Spinal cord (tissue), 10 donors: ENCODE results near the gene SLC16A7. TPM values are rescaled to one million over a fixed set of nuclear protein-coding genes. Genes with fewer than 3 reads are reported as not detected.
"Not testable (repeated sequence)": the region's sequence is repeated elsewhere in the genome, so short reads cannot be mapped to it uniquely, and the experiment has no call there.

Experiments
- DNase-seq, 6 donors: peaks; one replicate each; pipeline versions ENCODE4 v3.0.0 to v3.0.0-alpha.2; 2013 to 2015; ENCODE audit warnings: low spot score in 6 of 6, low read depth in 4 of 6
- H3K27ac ChIP-seq: one replicate; pipeline ENCODE4 v1.5.1; 2013; ENCODE audit warnings: low read depth, low read length, control low read depth
- H3K27me3 ChIP-seq: one replicate; pipeline ENCODE4 v1.6.1; 2013; ENCODE audit warnings: low read length; ENCODE audit not compliant: control insufficient read depth, insufficient read depth
- H3K36me3 ChIP-seq: one replicate; pipeline ENCODE4 v1.6.1; 2013; ENCODE audit warnings: low read length; ENCODE audit not compliant: control insufficient read depth, insufficient read depth
- H3K4me1 ChIP-seq: one replicate; pipeline ENCODE4 v1.6.1; 2013; ENCODE audit warnings: low read length; ENCODE audit not compliant: control insufficient read depth, insufficient read depth
- H3K4me3 ChIP-seq: one replicate; pipeline ENCODE4 v1.5.1; 2013; ENCODE audit warnings: low read depth, low read length, control low read depth
- H3K9me3 ChIP-seq: one replicate; pipeline ENCODE4 v1.6.1; 2013; ENCODE audit warnings: low read length; ENCODE audit not compliant: control insufficient read depth, insufficient read depth
- WGBS: methylation state at CpG from one replicate; pipeline ENCODE4 v1.1.5; 2013; ENCODE audit warnings: missing lambda C conversion rate; ENCODE audit not compliant: insufficient coverage; 5-methylcytosine and 5-hydroxymethylcytosine counted together
- polyA plus RNA-seq, 2 donors: library from polyadenylated mRNA; unstranded; fragments of 120-200 nt; gene quantifications; one replicate each; pipeline ENCODE4 v1.2.1, GENCODE V29; 2013; ENCODE audit not compliant: insufficient read length in 2 of 2
- total RNA-seq, 2 donors: library from RNA; depleted of rRNA in 1 of 2; stranded (reverse); fragments of 120-200 nt in 1 of 2; fragments of >200 nt in 1 of 2; gene quantifications; one replicate each; pipeline versions ENCODE4 v1.2.3 to v1.2.4, GENCODE V29; 2013 to 2014
- donor health status: healthy.

The SLC16A7 gene
- total and polyA plus RNA-seq, 4 donors = 2.3 to 34.8 (median 5.1) TPM

GRCh38 chr12:59737725-59738463 lies 142.1 kb downstream of the SLC16A7 start:
- Histone ChIP-seq H3K27ac (no peak overlapping the region), H3K36me3 (peaks cover 8% of the 10 kb centered on the region), H3K4me3 (no peak overlapping the region), H3K27me3 (no peaks in the 10 kb centered on the region), H3K9me3 (no peaks in the 10 kb centered on the region), H3K4me1 (no peaks in the 10 kb centered on the region)
- no CpG with 5 or more reads among the region's 3 CpGs for WGBS
- DNase-seq = no peak

GRCh38 chr12:59742841-59743240 lies 147.0 kb downstream of the SLC16A7 start:
- Histone ChIP-seq H3K27ac (no peak overlapping the region), H3K27me3 (no peaks in the 10 kb centered on the region), H3K4me1 (no peaks in the 10 kb centered on the region), H3K36me3 (no peaks in the 10 kb centered on the region), H3K4me3 (no peak overlapping the region), H3K9me3 (no peaks in the 10 kb centered on the region)
- peak in 1 of 6 donors; percentile 41 for DNase-seq
- no CpG with 5 or more reads among the region's 1 CpG for WGBS

DNA sequence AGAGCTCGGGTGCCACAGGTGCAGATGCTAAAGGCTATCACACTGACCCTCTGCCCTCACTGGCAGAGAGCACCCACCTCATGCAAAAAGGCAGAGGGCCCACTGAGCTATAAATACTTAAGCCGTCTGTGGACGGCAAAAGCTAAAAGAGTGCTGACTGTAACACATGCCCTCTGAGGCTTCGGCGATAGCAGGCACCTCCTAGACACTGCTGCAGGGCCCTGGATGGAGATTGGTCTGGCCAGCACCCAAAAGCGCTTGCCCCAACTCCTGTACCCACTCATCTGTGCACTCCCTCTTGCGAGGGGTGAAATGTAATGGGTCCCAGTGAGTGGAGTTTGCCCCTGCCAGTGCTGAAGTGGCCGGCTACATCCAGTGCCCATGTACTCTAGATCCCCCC lies 148.7 kb downstream of the SLC16A7 start:
- DNase-seq = no peak
- Histone ChIP-seq H3K36me3 (no peaks in the 10 kb centered on the region), H3K4me3 (no peak overlapping the region), H3K27ac (no peak overlapping the region), H3K27me3 (no peaks in the 10 kb centered on the region), H3K9me3 (no peaks in the 10 kb centered on the region), H3K4me1 (no peaks in the 10 kb centered on the region)
- WGBS = 94% methylated on average over 5 of the region's 8 CpGs

DNA sequence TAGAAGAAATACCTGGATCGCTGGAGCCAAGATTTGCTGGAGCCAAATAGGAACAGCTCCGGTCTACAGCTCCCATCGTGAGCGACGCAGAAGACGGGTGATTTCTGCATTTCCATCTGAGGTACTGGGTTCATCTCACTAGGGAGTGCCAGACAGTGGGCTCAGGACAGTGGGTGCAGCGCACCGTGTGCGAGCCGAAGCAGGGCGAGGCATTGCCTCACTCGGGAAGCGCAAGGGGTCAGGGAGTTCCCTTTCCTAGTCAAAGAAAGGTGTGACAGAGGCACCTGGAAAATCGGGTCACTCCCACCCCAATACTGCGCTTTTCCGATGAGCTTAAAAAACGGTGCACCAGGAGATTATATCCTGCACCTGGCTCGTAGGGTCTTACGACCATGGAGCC lies 155.3 kb downstream of the SLC16A7 start:
- H3K27ac ChIP-seq, H3K4me3 ChIP-seq, H3K27me3 ChIP-seq, H3K9me3 ChIP-seq, DNase-seq, H3K4me1 ChIP-seq, H3K36me3 ChIP-seq: not testable (repeated sequence)
- 93% methylated on average over 15 of the region's 19 CpGs for WGBS

DNA sequence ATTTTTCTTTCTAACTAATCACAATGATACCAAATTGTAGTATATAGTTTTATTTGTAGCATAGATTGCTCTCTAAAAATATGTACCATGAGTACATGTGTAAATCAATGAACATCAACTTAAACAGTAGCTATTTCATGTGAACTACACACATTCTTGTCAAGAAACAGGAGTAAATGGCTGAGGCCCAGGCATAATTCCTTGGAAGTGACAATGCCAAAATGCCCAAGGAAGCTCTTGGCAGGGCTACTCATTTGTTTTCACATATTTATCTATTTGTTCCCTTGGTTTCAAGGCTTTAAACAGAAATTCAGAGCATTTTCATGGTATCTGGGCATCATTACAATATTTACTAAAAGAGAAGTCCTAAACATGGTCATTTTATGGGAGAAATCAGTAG lies 165.7 kb downstream of the SLC16A7 start:
- DNase-seq = peak in 1 of 6 donors; percentile 31

DNA sequence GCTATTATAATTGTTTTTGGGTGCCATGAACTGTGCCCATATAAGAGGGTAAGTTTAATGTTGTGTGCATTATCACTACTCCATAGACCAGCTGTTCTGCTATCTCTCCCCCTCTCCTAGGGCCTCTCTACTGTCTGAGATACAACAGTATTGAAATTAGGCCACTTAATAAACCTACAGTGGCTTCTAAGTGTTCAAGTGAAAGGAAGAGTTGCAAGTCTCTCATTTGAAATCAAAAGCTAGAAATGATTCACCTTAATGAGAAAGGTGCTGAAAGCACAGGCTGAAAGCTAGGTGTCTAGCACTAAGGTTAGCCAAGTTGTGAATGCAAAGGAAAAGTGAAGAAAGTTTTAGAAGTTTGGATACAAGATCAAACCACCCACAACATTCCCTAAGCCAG lies 168.0 kb downstream of the SLC16A7 start:
- peaks cover 6% of the 10 kb centered on the region for H3K9me3 ChIP-seq
- DNase-seq = no peak
- H3K36me3 ChIP-seq = no peaks in the 10 kb centered on the region
- H3K27me3 ChIP-seq = no peaks in the 10 kb centered on the region
- no peak overlapping the region for H3K27ac ChIP-seq
- no peaks in the 10 kb centered on the region for H3K4me1 ChIP-seq
- H3K4me3 ChIP-seq = no peak overlapping the region

More for the DNA sequence above, 165.7 kb downstream of the SLC16A7 start:
- Histone ChIP-seq H3K4me3 (no peak overlapping the region), H3K36me3 (no peaks in the 10 kb centered on the region), H3K27me3 (no peaks in the 10 kb centered on the region), H3K4me1 (no peaks in the 10 kb centered on the region), H3K27ac (no peak overlapping the region), H3K9me3 (peaks cover 1% of the 10 kb centered on the region)

GRCh38 chr12:59768031-59768430 lies 172.2 kb downstream of the SLC16A7 start:
- no CpG with 5 or more reads among the region's 3 CpGs for WGBS
- DNase-seq = no peak
- Histone ChIP-seq H3K4me1 (no peaks in the 10 kb centered on the region), H3K27ac (no peak overlapping the region), H3K36me3 (no peaks in the 10 kb centered on the region), H3K27me3 (no peaks in the 10 kb centered on the region), H3K9me3 (peaks cover 6% of the 10 kb centered on the region), H3K4me3 (no peak overlapping the region)

- Histone ChIP-seq H3K27ac (no peak overlapping the region), H3K36me3 (no peaks in the 10 kb centered on the region), H3K4me3 (no peak overlapping the region), H3K27me3 (no peaks in the 10 kb centered on the region), H3K4me1 (no peaks in the 10 kb centered on the region), H3K9me3 (no peaks in the 10 kb centered on the region)
- 60% methylated on average over 1 of the region's 3 CpGs for WGBS
- peak in 2 of 6 donors; percentile 9 to 15 for DNase-seq
Measured at GRCh38 chr12:59780605-59781135, 184.8 kb downstream of the SLC16A7 start.

DNA sequence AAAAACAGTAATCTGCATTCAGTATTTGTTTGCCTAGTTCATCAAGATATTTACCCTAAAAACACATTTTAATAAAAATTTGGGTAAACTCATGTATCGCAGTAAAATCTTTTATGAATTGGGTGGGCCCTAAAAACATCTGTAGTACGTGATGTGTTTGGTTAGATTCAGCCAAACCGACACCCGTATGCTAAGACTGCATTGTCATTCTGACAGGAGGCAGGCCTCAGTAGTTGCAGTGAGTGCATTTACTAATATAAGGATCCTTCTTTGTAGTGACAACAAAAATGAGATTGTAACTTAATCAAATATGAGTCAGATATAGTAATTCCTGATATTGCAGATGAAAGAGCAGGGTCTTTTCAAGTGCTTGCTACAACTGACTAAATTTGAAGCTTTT lies 191.8 kb downstream of the SLC16A7 start:
- no peak for DNase-seq
- Histone ChIP-seq H3K27ac (no peak overlapping the region), H3K36me3 (no peaks in the 10 kb centered on the region), H3K27me3 (no peaks in the 10 kb centered on the region), H3K9me3 (peaks cover 2% of the 10 kb centered on the region), H3K4me1 (no peaks in the 10 kb centered on the region), H3K4me3 (no peak overlapping the region)
- no CpG with 5 or more reads among the region's 4 CpGs for WGBS

DNA sequence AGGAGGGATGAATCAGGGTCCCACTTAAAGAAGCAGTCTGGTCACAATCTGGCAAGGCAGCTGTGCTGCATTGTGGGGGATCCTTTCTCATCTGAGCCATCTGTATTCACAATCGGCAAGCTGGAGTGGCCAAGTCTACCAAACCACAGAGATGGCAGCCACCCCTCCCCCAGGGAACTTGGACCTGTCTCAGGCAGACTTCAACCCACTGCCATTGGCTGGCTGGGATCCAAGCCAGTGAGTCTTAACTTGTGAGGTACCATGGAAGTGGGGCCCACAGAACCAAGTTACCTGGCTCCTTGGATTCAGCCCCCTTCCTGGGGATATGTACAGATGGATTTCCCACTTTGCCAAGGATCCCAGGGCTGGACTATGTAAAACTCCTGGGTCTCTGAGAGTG lies 196.8 kb downstream of the SLC16A7 start:
- 100% methylated on average over 1 of the region's 1 CpG for WGBS
- H3K36me3 ChIP-seq = no peaks in the 10 kb centered on the region
- H3K4me3 ChIP-seq = no peak overlapping the region
- H3K4me1 ChIP-seq = no peaks in the 10 kb centered on the region
- H3K27ac ChIP-seq = no peak overlapping the region
- no peaks in the 10 kb centered on the region for H3K27me3 ChIP-seq
- H3K9me3 ChIP-seq = peaks cover 3% of the 10 kb centered on the region
- no peak for DNase-seq
